ENCODE results near the gene LIM2. TPM values are rescaled to one million over a fixed set of nuclear protein-coding genes. Genes with fewer than 3 reads are reported as not detected.
A peak's percentile ranks its signal among the peaks of the same experiment; 100 is the strongest.

Gene LIM2
- total RNA-seq, 1 donor from 2014 or later: not detected

GRCh38 chr19:51339687-51340656, 47.8 kb downstream of the LIM2 start:
- peak overlapping the region; percentile 77 for H3K4me3 ChIP-seq
- H3K36me3 ChIP-seq: peaks cover 4% of the 10 kb centered on the region
- H3K27me3 ChIP-seq (ENCODE audit: low read depth): no peaks in the 10 kb centered on the region
- peaks cover 19% of the 10 kb centered on the region for H3K4me1 ChIP-seq
- ATAC-seq (peak; percentile 98), DNase-seq (peak; percentile 99)
- peak overlapping the region; percentile 64 for H3K27ac ChIP-seq
- TF ChIP-seq CTCF (IDR thresholded peaks at IDR 0.05): no peak
- no peaks in the 10 kb centered on the region for H3K9me3 ChIP-seq
- intact Hi-C loops (cut with DNase I): no loop called here

- intact Hi-C loops (cut with DNase I): no loop called here
Observed at GRCh38 chr19:51339313-51339686, 48.5 kb downstream of the LIM2 start.

GRCh38 chr19:51338563-51339312, 49.0 kb downstream of the LIM2 start:
- H3K9me3 ChIP-seq: no peaks in the 10 kb centered on the region
- peak; percentile 86 for TF ChIP-seq CTCF (IDR thresholded peaks at IDR 0.05)
- intact Hi-C loops (cut with DNase I): no loop called here
- peak overlapping the region; percentile 64 for H3K27ac ChIP-seq
- ATAC-seq (peak; percentile 85 to 88), DNase-seq (peak; percentile 91)
- peak overlapping the region; percentile 77 for H3K4me3 ChIP-seq
- H3K27me3 ChIP-seq (ENCODE audit: low read depth): no peaks in the 10 kb centered on the region
- no peaks in the 10 kb centered on the region for H3K36me3 ChIP-seq
- H3K4me1 ChIP-seq: peaks cover 19% of the 10 kb centered on the region

More at GRCh38 chr19:51339313-51339686, 48.5 kb downstream of the LIM2 start:
- TF ChIP-seq CTCF (IDR thresholded peaks at IDR 0.05): no peak
- peak in 1 of 2 donors; percentile 3 for ATAC-seq
- Histone ChIP-seq H3K4me1 (peaks cover 19% of the 10 kb centered on the region), H3K27ac (peak overlapping the region; percentile 64), H3K4me3 (peak overlapping the region; percentile 77), H3K27me3 (ENCODE audit: low read depth) (no peaks in the 10 kb centered on the region), H3K9me3 (no peaks in the 10 kb centered on the region), H3K36me3 (no peaks in the 10 kb centered on the region)
- no peak for DNase-seq

- Histone ChIP-seq H3K27me3 (ENCODE audit: low read depth) (no peaks in the 10 kb centered on the region), H3K27ac (no peak overlapping the region), H3K9me3 (no peaks in the 10 kb centered on the region), H3K4me3 (no peak overlapping the region), H3K4me1 (peaks cover 19% of the 10 kb centered on the region), H3K36me3 (no peaks in the 10 kb centered on the region)
- ATAC-seq (no peak), DNase-seq (no peak)
- intact Hi-C loops (cut with DNase I): no loop called here
- TF ChIP-seq CTCF (IDR thresholded peaks at IDR 0.05): no peak
Observed at GRCh38 chr19:51337861-51338562, 49.8 kb downstream of the LIM2 start.

Measured in lower lobe of right lung (tissue), 2 donors.